ENCODE measurements around the gene TPO. TPM values are rescaled to one million over a fixed set of nuclear protein-coding genes. Genes with fewer than 3 reads are reported as not detected.

TPO gene
- total RNA-seq, 1 experiment from 2014 or later = not detected

DNA sequence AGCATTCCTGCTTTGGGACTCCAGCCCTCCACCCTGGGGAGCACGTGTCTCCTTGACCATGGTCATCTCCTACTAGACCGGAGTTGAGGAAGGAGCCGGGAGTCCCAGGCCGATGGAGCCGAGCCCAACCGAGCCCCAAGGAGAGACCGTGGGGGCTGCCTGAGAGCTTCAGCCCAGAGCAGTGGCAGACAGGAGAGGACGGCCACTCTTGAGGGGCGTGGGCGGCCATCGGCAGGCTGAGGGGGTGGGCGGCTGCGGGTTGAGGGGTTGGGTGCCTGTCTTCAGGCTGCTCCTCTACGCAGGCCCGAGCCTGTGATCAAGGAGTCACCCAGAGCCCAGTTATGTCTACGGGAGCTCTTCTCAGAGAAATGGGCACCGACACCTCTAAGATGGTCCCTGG lies 172.4 kb downstream of the TPO start:
- Mint-ChIP-seq H3K27me3 (ENCODE audit: insufficient read depth, unreplicated experiment) (no peaks in the 10 kb centered on the region), H3K4me3 (ENCODE audit: unreplicated experiment) (no peak overlapping the region)
- intact Hi-C loops (cut with micrococcal nuclease) = loop anchor here (2.0 kb wide), 1 partner anchor 29 kb away; no protein-coding TSS in a partner anchor

DNA sequence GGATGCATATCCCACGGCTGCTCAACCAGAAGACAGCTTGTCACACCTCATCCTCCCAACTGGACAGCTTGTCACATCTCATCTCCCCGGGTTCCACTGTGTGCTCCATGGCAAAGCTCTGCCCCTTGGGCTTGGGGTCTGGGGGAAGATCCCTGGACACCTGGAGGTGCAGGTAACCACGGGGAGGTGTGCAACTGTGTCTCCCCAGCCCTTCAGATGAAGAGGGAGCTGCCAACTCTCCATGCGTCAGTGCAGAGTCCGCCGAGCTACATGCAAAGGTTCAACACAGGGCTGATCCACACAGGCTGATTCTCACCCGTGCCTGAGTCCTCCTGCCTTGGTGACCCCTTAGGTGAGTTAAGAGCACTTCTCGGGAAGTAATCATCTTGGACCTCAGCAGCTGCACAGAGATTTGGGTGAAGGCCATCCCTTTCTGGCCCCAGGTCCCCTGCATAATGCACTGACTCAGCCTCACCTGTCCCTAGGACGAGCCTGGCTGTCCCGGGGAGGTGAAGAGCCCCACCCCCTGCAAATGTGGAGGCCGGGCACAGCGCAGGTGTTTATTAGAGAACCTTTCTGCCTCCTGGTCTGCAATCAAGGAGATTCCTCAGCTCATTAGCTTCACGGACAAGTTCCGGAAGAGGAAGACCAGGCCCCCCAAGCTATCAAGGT lies 173.1 kb downstream of the TPO start:
- TF ChIP-seq, protein P1, sequence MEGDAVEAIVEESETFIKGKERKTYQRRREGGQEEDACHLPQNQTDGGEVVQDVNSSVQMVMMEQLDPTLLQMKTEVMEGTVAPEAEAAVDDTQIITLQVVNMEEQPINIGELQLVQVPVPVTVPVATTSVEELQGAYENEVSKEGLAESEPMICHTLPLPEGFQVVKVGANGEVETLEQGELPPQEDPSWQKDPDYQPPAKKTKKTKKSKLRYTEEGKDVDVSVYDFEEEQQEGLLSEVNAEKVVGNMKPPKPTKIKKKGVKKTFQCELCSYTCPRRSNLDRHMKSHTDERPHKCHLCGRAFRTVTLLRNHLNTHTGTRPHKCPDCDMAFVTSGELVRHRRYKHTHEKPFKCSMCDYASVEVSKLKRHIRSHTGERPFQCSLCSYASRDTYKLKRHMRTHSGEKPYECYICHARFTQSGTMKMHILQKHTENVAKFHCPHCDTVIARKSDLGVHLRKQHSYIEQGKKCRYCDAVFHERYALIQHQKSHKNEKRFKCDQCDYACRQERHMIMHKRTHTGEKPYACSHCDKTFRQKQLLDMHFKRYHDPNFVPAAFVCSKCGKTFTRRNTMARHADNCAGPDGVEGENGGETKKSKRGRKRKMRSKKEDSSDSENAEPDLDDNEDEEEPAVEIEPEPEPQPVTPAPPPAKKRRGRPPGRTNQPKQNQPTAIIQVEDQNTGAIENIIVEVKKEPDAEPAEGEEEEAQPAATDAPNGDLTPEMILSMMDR (IDR thresholded peaks at IDR 0.05; ENCODE audit: unreplicated experiment) = no peak
- Mint-ChIP-seq H3K4me3 (ENCODE audit: unreplicated experiment) (no peak overlapping the region), H3K9me3 (ENCODE audit: unreplicated experiment) (no peaks in the 10 kb centered on the region), H3K36me3 (ENCODE audit: insufficient read depth, unreplicated experiment) (peaks cover 5% of the 10 kb centered on the region), H3K4me1 (ENCODE audit: insufficient read depth, unreplicated experiment) (peaks cover 21% of the 10 kb centered on the region), H3K27me3 (ENCODE audit: insufficient read depth, unreplicated experiment) (no peaks in the 10 kb centered on the region), H3K27ac (ENCODE audit: low read depth, unreplicated experiment) (no peak overlapping the region)
- intact Hi-C loops (cut with micrococcal nuclease) = no loop called here
- CTCF ChIA-PET = interaction anchor here (0.7 to 1.5 kb wide), 6 partner anchors 23 to 165 kb away, joined by 3 to 11 read pairs (median 4); no protein-coding TSS in a partner anchor
- BruUV-seq (replicated peaks) = no TSS peak
- POLR2A ChIA-PET = no interaction called here
- DNase-seq (ENCODE audit: unreplicated experiment) = no peak

More for the DNA sequence above, 172.4 kb downstream of the TPO start:
- CTCF ChIA-PET = interaction anchor here (1.0 to 1.5 kb wide), 5 partner anchors 34 to 165 kb away, joined by 3 to 11 read pairs (median 6); no protein-coding TSS in a partner anchor
- POLR2A ChIA-PET = no interaction called here
- H3K4me1 Mint-ChIP-seq (ENCODE audit: insufficient read depth, unreplicated experiment) = peaks cover 14% of the 10 kb centered on the region
- TF ChIP-seq, protein P1 (IDR thresholded peaks at IDR 0.05; ENCODE audit: unreplicated experiment) = no peak
- no peak for DNase-seq (ENCODE audit: unreplicated experiment)
- H3K27ac Mint-ChIP-seq (ENCODE audit: low read depth, unreplicated experiment) = no peak overlapping the region
- no peaks in the 10 kb centered on the region for H3K9me3 Mint-ChIP-seq (ENCODE audit: unreplicated experiment)
- no TSS peak for BruUV-seq (replicated peaks)
- peaks cover 5% of the 10 kb centered on the region for H3K36me3 Mint-ChIP-seq (ENCODE audit: insufficient read depth, unreplicated experiment)

DNA sequence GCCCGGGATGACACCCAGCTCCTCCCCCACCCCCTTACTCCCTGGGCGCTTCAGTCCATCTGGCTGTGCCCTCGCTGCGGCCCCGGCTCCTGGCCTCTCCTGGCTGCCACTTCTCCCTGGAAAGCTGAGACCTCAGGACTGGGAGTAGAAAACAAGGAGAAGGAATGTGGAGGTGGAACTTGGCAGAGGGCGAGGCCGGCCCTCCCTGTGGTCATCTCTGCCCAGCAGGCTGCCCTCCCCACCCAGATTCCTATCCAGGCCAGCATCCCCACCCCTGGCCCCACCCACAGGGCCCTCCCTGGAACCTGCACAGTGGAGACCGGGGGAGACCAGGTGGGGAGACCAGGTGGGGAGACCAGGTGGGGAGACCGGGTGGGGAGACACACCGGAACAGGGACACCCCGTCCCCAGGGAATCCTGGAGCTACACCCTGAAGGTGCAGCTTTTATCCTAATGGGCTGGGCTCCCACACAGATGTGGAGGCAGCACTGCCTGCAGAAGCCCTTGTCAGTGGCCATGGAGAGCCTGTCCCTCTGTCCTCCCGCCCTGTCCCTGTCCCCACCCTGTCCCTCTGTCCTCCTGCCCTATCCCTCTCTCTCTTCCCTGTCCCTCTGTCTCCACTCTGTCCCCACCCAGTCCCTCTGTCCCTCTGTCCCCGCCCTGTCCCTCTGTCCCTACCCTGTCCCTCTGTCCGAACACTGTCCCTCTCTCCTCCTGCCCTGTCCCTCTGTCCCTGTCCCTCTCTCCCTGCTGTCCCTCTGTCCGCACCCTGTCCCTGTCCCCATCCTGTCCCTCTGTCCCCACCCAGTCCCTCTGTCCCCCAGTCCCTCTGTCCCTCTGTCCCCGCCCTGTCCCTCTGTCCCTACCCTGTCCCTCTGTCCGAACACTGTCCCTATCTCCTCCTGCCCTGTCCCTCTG lies 173.9 kb downstream of the TPO start:
- Mint-ChIP-seq H3K4me1 (ENCODE audit: insufficient read depth, unreplicated experiment) (peaks cover 21% of the 10 kb centered on the region), H3K4me3 (ENCODE audit: unreplicated experiment) (no peak overlapping the region), H3K27me3 (ENCODE audit: insufficient read depth, unreplicated experiment) (no peaks in the 10 kb centered on the region), H3K36me3 (ENCODE audit: insufficient read depth, unreplicated experiment) (peaks cover 5% of the 10 kb centered on the region), H3K9me3 (ENCODE audit: unreplicated experiment) (no peaks in the 10 kb centered on the region), H3K27ac (ENCODE audit: low read depth, unreplicated experiment) (peak overlapping the region; percentile 19)
- peak; percentile 42 for DNase-seq (ENCODE audit: unreplicated experiment)
- no TSS peak for BruUV-seq (replicated peaks)
- CTCF ChIA-PET = interaction anchor here (0.7 to 1.5 kb wide), 5 partner anchors 22 to 164 kb away, joined by 3 to 11 read pairs (median 6); no protein-coding TSS in a partner anchor
- TF ChIP-seq, protein P1 (IDR thresholded peaks at IDR 0.05; ENCODE audit: unreplicated experiment) = no peak
- intact Hi-C loops (cut with micrococcal nuclease) = no loop called here
- POLR2A ChIA-PET = no interaction called here

Measured in MCF 10A (cell line).